Measurements from ENCODE around the gene SCLY. TPM values are rescaled to one million over a fixed set of nuclear protein-coding genes. Genes with fewer than 3 reads are reported as not detected.

Gene SCLY
- total and polyA plus RNA-seq, 2 of the 13 experiments (the other 11 are each of a cell fraction or from before 2014, with no cell fraction given), result 27.9 to 38.6 TPM

DNA sequence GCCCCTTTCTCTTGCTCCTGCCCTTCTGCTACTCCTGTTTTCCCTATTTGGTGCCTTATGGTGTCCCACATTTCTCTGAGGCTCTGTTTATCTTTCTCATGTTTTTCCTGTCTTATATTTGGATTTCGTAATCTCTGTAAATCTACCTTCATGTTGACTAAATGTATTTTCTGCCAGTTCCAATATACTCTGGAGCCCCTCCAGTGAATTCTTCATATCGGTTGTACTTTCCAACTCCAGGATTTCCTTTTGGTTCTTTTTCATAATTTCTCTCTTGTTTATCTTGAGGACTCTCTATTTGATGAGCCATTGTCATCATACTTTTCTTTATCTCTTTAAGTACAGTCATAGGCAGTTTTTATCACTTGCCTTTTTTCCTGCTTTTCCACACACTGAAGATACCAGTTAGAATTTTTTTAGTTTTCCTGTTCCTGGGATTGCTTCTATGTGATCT is 19.1 kb downstream of the SCLY start (continued):
- TF ChIP-seq, protein P1, sequence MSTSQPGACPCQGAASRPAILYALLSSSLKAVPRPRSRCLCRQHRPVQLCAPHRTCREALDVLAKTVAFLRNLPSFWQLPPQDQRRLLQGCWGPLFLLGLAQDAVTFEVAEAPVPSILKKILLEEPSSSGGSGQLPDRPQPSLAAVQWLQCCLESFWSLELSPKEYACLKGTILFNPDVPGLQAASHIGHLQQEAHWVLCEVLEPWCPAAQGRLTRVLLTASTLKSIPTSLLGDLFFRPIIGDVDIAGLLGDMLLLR (CRISPR knock-in tag; IDR thresholded peaks at IDR 0.05), result no peak
- TF ChIP-seq JDP2 (CRISPR knock-in tag; IDR thresholded peaks at IDR 0.05; ENCODE audit: borderline replicate concordance) (no peak), ZNF160 (CRISPR knock-in tag; IDR thresholded peaks at IDR 0.05) (peak; percentile 100), ZNF850 (CRISPR knock-in tag; conservative IDR thresholded peaks at IDR 0.05) (no peak), ZNF235 (CRISPR knock-in tag; IDR thresholded peaks at IDR 0.05; ENCODE audit: borderline replicate concordance) (peak; percentile 92; the same call in 1 of the 2 replicates), ZNF296 (CRISPR knock-in tag; conservative IDR thresholded peaks at IDR 0.05) (no peak), SP2 (CRISPR knock-in tag; IDR thresholded peaks at IDR 0.05) (no peak), DNMT1 (CRISPR knock-in tag; IDR thresholded peaks at IDR 0.05) (no peak), SAP130 (CRISPR knock-in tag; IDR thresholded peaks at IDR 0.05; ENCODE audit: low read depth) (peak; percentile 91), TBL1XR1 (IDR thresholded peaks at IDR 0.05; ENCODE audit: borderline replicate concordance, low read length, partially characterized antibody) (peak; percentile 46), NKX3-1 (CRISPR knock-in tag; IDR thresholded peaks at IDR 0.05) (peak; percentile 81; the same call in 1 of the 2 replicates), ZNF558 (CRISPR knock-in tag; IDR thresholded peaks at IDR 0.05; ENCODE audit: borderline replicate concordance) (0 out of 2 replicates have a peak, but pooled peaks have one; percentile 52), NONO (IDR thresholded peaks at IDR 0.05) (no peak), NONO (CRISPR knock-in tag; conservative IDR thresholded peaks at IDR 0.05) (peak; percentile 46; the same call in 1 of the 2 replicates), ZIK1 (CRISPR knock-in tag; IDR thresholded peaks at IDR 0.05; ENCODE audit: borderline replicate concordance, low read depth) (no peak), ZBTB1 (CRISPR knock-in tag; IDR thresholded peaks at IDR 0.05; ENCODE audit: borderline replicate concordance) (no peak), FOXK1 (CRISPR knock-in tag; IDR thresholded peaks at IDR 0.05; ENCODE audit: borderline replicate concordance, low read depth) (peak; percentile 96), ZC3H4 (CRISPR knock-in tag; IDR thresholded peaks at IDR 0.05; ENCODE audit: borderline replicate concordance) (no peak), HOXA5 (CRISPR knock-in tag; IDR thresholded peaks at IDR 0.05) (peak; percentile 48; the same call in 1 of the 2 replicates), BHLHE40 (IDR thresholded peaks at IDR 0.05; ENCODE audit: low read length) (no peak), ZNF3 (CRISPR knock-in tag; IDR thresholded peaks at IDR 0.05) (peak; percentile 75; the same call in 1 of the 2 replicates), NR2C2 (CRISPR knock-in tag; IDR thresholded peaks at IDR 0.05; ENCODE audit: borderline replicate concordance) (peak; percentile 59; the same call in 1 of the 2 replicates), ZNF253 (CRISPR knock-in tag; IDR thresholded peaks at IDR 0.05; ENCODE audit: borderline replicate concordance) (no peak)
- TF ChIP-seq, protein P2, sequence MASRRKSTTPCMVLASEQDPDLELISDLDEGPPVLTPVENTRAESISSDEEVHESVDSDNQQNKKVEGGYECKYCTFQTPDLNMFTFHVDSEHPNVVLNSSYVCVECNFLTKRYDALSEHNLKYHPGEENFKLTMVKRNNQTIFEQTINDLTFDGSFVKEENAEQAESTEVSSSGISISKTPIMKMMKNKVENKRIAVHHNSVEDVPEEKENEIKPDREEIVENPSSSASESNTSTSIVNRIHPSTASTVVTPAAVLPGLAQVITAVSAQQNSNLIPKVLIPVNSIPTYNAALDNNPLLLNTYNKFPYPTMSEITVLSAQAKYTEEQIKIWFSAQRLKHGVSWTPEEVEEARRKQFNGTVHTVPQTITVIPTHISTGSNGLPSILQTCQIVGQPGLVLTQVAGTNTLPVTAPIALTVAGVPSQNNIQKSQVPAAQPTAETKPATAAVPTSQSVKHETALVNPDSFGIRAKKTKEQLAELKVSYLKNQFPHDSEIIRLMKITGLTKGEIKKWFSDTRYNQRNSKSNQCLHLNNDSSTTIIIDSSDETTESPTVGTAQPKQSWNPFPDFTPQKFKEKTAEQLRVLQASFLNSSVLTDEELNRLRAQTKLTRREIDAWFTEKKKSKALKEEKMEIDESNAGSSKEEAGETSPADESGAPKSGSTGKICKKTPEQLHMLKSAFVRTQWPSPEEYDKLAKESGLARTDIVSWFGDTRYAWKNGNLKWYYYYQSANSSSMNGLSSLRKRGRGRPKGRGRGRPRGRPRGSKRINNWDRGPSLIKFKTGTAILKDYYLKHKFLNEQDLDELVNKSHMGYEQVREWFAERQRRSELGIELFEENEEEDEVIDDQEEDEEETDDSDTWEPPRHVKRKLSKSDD (CRISPR knock-in tag; IDR thresholded peaks at IDR 0.05; ENCODE audit: low read depth), result no peak
- TF ChIP-seq, protein P3, sequence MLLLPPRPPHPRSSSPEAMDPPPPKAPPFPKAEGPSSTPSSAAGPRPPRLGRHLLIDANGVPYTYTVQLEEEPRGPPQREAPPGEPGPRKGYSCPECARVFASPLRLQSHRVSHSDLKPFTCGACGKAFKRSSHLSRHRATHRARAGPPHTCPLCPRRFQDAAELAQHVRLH (CRISPR knock-in tag; IDR thresholded peaks at IDR 0.05; ENCODE audit: borderline replicate concordance, low read depth), result no peak
- TF ChIP-seq, protein P4, sequence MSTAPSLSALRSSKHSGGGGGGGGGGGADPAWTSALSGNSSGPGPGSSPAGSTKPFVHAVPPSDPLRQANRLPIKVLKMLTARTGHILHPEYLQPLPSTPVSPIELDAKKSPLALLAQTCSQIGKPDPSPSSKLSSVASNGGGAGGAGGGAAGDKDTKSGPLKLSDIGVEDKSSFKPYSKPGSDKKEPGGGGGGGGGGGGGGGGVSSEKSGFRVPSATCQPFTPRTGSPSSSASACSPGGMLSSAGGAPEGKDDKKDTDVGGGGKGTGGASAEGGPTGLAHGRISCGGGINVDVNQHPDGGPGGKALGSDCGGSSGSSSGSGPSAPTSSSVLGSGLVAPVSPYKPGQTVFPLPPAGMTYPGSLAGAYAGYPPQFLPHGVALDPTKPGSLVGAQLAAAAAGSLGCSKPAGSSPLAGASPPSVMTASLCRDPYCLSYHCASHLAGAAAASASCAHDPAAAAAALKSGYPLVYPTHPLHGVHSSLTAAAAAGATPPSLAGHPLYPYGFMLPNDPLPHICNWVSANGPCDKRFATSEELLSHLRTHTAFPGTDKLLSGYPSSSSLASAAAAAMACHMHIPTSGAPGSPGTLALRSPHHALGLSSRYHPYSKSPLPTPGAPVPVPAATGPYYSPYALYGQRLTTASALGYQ (CRISPR knock-in tag; IDR thresholded peaks at IDR 0.05), result peak; percentile 98
